ENCODE measurements around the gene SNX3.

DNA sequence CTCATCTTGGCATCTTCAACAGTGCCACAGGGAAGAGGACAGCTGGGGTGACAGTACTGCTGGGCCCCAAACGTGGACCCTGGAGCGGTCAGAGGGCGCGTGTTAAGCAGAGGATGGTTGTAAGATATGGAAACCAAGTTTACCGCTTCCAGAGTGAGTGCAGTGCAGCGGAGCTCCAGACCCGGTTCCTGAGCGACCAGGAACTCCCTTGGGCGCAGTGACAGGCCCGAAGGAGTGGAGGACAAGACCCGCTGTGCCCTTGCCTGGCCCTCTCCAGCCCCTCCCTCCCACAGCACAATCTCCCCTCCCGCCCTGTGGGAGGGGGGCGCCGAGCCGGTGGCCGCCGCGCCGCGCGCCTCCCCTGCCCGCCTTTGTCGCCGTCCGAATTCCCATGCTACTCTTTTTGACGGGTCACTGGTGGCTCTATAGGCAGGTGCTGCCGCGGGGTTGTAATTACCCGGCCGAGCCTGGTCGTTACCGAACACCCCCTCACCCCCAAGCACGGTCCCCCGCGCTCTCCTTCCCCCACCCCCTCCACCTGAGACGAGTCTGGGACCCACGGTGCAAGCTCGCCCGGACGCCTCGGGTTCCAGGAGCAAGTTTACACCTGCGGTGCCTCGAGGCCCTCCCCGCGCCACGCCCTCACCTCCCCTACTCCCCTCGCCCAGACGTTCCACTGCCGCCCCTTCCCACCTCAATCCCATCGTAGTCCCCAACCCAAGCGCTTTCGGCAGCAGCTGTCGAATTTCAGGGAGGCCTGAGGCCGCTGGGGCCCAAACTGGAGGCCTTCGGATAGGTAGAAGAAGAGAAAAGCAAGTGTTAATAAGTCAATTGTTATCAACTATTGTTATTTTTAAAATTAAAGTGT is 91.1 kb downstream of the SNX3 start:
- no peak for TF ChIP-seq CTCF (IDR thresholded peaks at IDR 0.05; ENCODE audit: low read depth, low read length)
- no peak for TF ChIP-seq EZH2phosphoT487 (IDR thresholded peaks at IDR 0.05; ENCODE audit: low read depth)
